Activated CD8-positive, alpha-beta T cell treated with anti-CD3 and anti-CD28 coated beads, Interleukin-2, amount 10 ng/mL, durations not matched to agents 7 days and 5 days (primary cell): ENCODE results near the gene CHN2. TPM values are rescaled to one million over a fixed set of nuclear protein-coding genes. Genes with fewer than 3 reads are reported as not detected.

Source experiments
- ATAC-seq: fragments of 150-1000 bp; cut with Tn5 transposase; one replicate; pipeline ENCODE4 v1.10.0; 2021; ENCODE audit warnings: moderate library complexity
- CTCF ChIA-PET: fragments of 350-600 bp; sonication (Branson Sonifier 250); formaldehyde crosslinking; loops from one replicate; lab custom pipeline; 2021; ENCODE audit warnings: antibody characterized with exemption; lab: Charles Lee
- POLR2A ChIA-PET: fragments of 350-600 bp; sonication (Branson Sonifier 250); formaldehyde crosslinking; loops from one replicate; lab custom pipeline; 2021; ENCODE audit warnings: antibody characterized with exemption; lab: Charles Lee
- DNase-seq: peaks from one replicate; pipeline ENCODE4 v3.0.0-alpha.2; 2020
- H3K27ac Mint-ChIP-seq: one replicate; pipeline ENCODE4 v1.8.0; 2021; ENCODE audit warnings: mild to moderate bottlenecking, mixed read lengths
- H3K27me3 Mint-ChIP-seq: one replicate; pipeline ENCODE4 v1.8.0; 2021; ENCODE audit warnings: low read depth, mixed read lengths
- H3K36me3 Mint-ChIP-seq: one replicate; pipeline ENCODE4 v1.8.0; 2021; ENCODE audit warnings: low read depth, mixed read lengths
- H3K4me1 Mint-ChIP-seq: one replicate; pipeline ENCODE4 v1.8.0; 2021; ENCODE audit warnings: low read depth, mixed read lengths
- H3K4me3 Mint-ChIP-seq: one replicate; pipeline ENCODE4 v1.8.0; 2021; ENCODE audit warnings: mild to moderate bottlenecking, mixed read lengths
- H3K9me3 Mint-ChIP-seq: one replicate; pipeline ENCODE4 v1.8.0; 2022; ENCODE audit warnings: mixed read lengths; ENCODE audit not compliant: insufficient read depth
- total RNA-seq, 2 experiments: library from RNA; stranded (reverse); gene quantifications; one replicate each; pipeline ENCODE4 v1.2.3, GENCODE V29; 2021

CHN2 gene
- total RNA-seq, 2 experiments from 2014 or later: 8.7 to 9.2 TPM

DNA sequence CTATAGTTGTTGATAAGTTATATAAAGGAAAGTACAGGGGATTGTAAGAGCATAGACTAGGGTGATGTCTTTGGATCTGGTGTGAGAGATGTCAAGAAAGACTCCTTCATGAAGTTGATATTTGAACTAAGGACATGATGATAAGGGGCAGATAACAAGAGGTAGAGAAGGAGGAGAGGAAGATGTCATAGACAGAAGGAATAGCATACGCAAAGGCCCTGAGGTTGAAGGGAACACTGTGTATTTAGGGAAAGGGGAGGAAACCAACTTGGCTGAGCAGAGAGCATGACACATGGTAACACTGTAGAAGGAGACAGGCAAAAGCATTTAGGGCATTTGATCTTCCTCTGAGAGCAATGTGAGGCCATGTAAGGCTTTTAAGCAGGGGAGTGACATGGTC, 170.8 kb downstream of the CHN2 start:
- Mint-ChIP-seq H3K27ac (no peak overlapping the region), H3K27me3 (peaks cover 6% of the 10 kb centered on the region), H3K36me3 (no peaks in the 10 kb centered on the region), H3K9me3 (no peaks in the 10 kb centered on the region), H3K4me1 (no peaks in the 10 kb centered on the region), H3K4me3 (no peak overlapping the region)
- DNase-seq (no peak), ATAC-seq (no peak)
- ChIA-PET CTCF (no interaction called here), POLR2A (no interaction called here)

DNA sequence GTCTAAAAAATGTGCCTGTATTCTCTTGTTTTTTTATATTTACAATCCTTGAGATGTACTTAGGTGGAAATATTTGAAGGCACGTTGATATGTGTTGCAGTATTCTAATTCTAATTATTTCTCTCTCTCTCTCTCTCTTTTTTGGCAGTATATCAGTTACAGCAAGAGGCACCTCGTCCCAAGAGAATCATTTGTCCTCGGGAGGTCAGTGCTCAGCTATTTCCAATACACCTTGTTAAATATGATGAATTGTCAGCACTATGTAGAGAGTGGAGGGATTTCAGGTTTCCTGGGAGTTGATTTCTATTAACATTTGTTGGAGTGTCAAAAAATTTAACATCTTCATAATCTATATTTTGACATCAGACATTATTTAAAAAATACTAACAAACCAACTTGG, 173.2 kb downstream of the CHN2 start:
- Mint-ChIP-seq H3K27me3 (peaks cover 2% of the 10 kb centered on the region), H3K27ac (no peak overlapping the region), H3K4me1 (no peaks in the 10 kb centered on the region), H3K36me3 (no peaks in the 10 kb centered on the region), H3K4me3 (no peak overlapping the region), H3K9me3 (no peaks in the 10 kb centered on the region)
- ChIA-PET POLR2A (no interaction called here), CTCF (no interaction called here)
- DNase-seq: no peak
- ATAC-seq: no peak

GRCh38 chr7:29369909-29370488, 175.4 kb downstream of the CHN2 start:
- Mint-ChIP-seq H3K4me3 (no peak overlapping the region), H3K27ac (no peak overlapping the region), H3K27me3 (peaks cover 2% of the 10 kb centered on the region), H3K36me3 (no peaks in the 10 kb centered on the region), H3K9me3 (no peaks in the 10 kb centered on the region), H3K4me1 (no peaks in the 10 kb centered on the region)
- ChIA-PET POLR2A (no interaction called here), CTCF (interaction anchor here (1.3 kb wide), 1 partner anchor 10 kb away, joined by 3 read pairs; no protein-coding TSS in a partner anchor)
- DNase-seq (no peak), ATAC-seq (no peak)

GRCh38 chr7:29370531-29371314, 176.1 kb downstream of the CHN2 start:
- CTCF ChIA-PET: interaction anchor here (1.3 kb wide), 1 partner anchor 11 kb away, joined by 3 read pairs; no protein-coding TSS in a partner anchor
- H3K27me3 Mint-ChIP-seq: peaks cover 2% of the 10 kb centered on the region
- POLR2A ChIA-PET: no interaction called here
- no peaks in the 10 kb centered on the region for H3K4me1 Mint-ChIP-seq
- H3K36me3 Mint-ChIP-seq: no peaks in the 10 kb centered on the region
- no peak overlapping the region for H3K27ac Mint-ChIP-seq
- no peak overlapping the region for H3K4me3 Mint-ChIP-seq
- no peak for ATAC-seq
- H3K9me3 Mint-ChIP-seq: no peaks in the 10 kb centered on the region
- DNase-seq: no peak

DNA sequence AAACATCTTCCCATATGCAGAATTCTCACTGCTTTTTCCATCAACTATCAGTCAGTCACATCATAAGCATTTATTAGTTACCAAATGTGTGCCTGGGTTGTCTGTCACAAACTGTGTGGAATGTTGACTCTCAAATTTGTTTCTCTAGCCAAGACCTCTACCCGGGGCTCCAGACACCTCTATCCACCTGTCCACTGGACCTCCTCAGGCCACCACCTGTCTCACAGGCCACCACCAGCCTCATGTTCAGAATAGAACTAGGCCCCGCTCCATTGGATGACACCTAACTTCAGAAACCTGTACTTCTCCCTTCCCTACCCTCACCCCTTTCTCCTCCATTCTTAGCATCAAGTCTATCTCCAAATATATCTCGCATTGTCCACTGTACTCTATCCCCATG, 176.9 kb downstream of the CHN2 start:
- no peak for ATAC-seq
- no peaks in the 10 kb centered on the region for H3K4me1 Mint-ChIP-seq
- ChIA-PET POLR2A (no interaction called here), CTCF (no interaction called here)
- peaks cover 2% of the 10 kb centered on the region for H3K27me3 Mint-ChIP-seq
- no peak overlapping the region for H3K27ac Mint-ChIP-seq
- no peaks in the 10 kb centered on the region for H3K9me3 Mint-ChIP-seq
- no peaks in the 10 kb centered on the region for H3K36me3 Mint-ChIP-seq
- no peak overlapping the region for H3K4me3 Mint-ChIP-seq
- DNase-seq: no peak

DNA sequence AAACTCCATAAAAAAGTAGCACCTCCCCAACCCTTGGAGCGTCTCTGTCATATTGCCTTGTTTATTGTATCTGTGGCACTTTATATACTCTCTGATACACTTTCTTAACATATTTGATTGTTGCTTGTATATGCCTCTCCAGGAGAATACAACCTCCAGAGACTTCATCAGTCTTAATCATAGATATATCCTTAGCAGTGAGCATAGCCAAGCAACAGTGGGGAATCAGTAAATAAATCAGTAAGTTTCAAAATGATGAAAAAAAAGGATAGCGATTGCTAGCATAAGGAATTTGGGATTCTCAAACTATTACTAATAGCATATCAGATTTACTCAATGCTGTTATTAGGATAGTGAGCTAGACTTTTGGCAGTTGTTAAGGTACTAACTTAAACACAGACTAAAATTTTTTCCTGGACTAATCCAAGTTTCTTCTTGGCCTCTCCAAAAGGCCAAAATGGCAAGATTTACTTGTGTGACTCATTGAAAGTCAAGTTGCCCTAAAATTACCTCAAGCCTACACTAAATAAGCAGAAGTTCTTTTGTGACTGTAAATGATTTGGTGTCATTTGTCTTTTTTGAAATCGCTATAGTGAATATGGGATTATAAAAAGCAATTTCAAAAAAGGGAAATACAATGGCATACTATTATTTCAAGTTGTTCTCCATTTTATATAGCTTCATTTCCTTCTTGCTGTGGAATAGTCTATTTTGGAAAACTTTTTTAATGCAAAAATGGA, 177.9 kb downstream of the CHN2 start:
- ChIA-PET POLR2A (no interaction called here), CTCF (no interaction called here)
- Mint-ChIP-seq H3K4me1 (no peaks in the 10 kb centered on the region), H3K27ac (no peak overlapping the region), H3K36me3 (no peaks in the 10 kb centered on the region), H3K9me3 (no peaks in the 10 kb centered on the region), H3K4me3 (no peak overlapping the region), H3K27me3 (no peaks in the 10 kb centered on the region)
- ATAC-seq (no peak), DNase-seq (no peak)

GRCh38 chr7:29375641-29376562, 181.3 kb downstream of the CHN2 start:
- ATAC-seq (no peak), DNase-seq (no peak)
- H3K27ac Mint-ChIP-seq: no peak overlapping the region
- H3K27me3 Mint-ChIP-seq: no peaks in the 10 kb centered on the region
- ChIA-PET POLR2A (no interaction called here), CTCF (no interaction called here)
- H3K4me1 Mint-ChIP-seq: no peaks in the 10 kb centered on the region
- H3K9me3 Mint-ChIP-seq: no peaks in the 10 kb centered on the region
- no peaks in the 10 kb centered on the region for H3K36me3 Mint-ChIP-seq
- H3K4me3 Mint-ChIP-seq: no peak overlapping the region

GRCh38 chr7:29377718-29378117, 183.1 kb downstream of the CHN2 start:
- H3K9me3 Mint-ChIP-seq: no peaks in the 10 kb centered on the region
- DNase-seq (no peak), ATAC-seq (no peak)
- ChIA-PET CTCF (interaction anchor here (0.7 kb wide), 1 partner anchor 188 kb away, joined by 3 read pairs; no protein-coding TSS in a partner anchor), POLR2A (no interaction called here)
- H3K4me3 Mint-ChIP-seq: no peak overlapping the region
- no peak overlapping the region for H3K27ac Mint-ChIP-seq
- H3K27me3 Mint-ChIP-seq: no peaks in the 10 kb centered on the region
- H3K36me3 Mint-ChIP-seq: no peaks in the 10 kb centered on the region
- no peaks in the 10 kb centered on the region for H3K4me1 Mint-ChIP-seq

- ChIA-PET CTCF (interaction anchor here (1.2 kb wide), 1 partner anchor 423 kb away, joined by 3 read pairs; no protein-coding TSS in a partner anchor), POLR2A (no interaction called here)
- Mint-ChIP-seq H3K4me3 (no peak overlapping the region), H3K27me3 (no peaks in the 10 kb centered on the region), H3K4me1 (no peaks in the 10 kb centered on the region), H3K9me3 (no peaks in the 10 kb centered on the region), H3K36me3 (no peaks in the 10 kb centered on the region), H3K27ac (no peak overlapping the region)
- DNase-seq (no peak), ATAC-seq (no peak)
Observed at GRCh38 chr7:29379551-29379950, 185.0 kb downstream of the CHN2 start.

DNA sequence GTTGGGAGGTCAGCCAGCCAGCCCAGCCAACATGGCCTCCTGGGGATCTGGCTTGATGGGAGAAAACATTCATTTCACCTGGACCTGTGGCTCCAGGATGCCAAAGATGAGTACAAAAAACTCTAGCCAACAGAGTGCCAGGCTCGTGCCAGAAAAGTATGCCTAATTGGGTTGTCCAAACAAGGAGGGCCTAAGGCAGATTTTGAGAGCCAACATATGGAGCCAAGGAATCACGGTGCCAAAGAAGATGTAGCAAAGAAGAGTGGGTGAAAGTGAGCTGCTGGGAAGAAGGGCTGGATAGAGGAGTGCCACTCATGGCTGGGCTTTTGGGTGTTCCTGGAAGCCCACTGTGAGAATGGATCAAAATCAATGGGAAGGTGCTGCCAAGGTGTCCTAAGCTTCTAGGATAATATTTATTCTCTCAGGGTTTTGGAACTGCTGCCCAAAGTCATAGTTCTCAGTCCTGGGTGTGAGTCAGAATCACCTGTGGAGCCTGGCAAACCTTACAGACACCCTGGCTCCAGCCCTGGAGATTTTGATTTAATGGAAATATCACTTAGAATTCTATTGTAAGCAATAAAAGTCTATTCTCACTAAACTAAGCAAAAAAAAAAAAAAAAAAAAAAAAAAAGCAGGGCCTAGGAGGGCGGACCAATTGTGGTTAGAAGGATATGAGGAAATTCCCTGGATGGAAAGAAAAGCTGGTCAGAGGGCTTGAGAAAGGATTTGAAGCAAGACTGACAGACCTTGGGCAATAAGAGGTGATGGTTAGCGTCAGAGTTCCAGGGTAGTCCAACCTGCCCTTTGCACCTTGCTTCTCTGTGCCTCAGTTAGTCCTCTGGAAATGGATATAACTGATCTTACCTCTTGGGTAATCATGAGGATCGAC, 186.9 kb downstream of the CHN2 start:
- ChIA-PET CTCF (no interaction called here), POLR2A (no interaction called here)
- no peaks in the 10 kb centered on the region for H3K36me3 Mint-ChIP-seq
- no peaks in the 10 kb centered on the region for H3K4me1 Mint-ChIP-seq
- DNase-seq (no peak), ATAC-seq (no peak)
- H3K27ac Mint-ChIP-seq: no peak overlapping the region
- H3K4me3 Mint-ChIP-seq: no peak overlapping the region
- H3K9me3 Mint-ChIP-seq: no peaks in the 10 kb centered on the region
- no peaks in the 10 kb centered on the region for H3K27me3 Mint-ChIP-seq

- H3K4me1 Mint-ChIP-seq: no peaks in the 10 kb centered on the region
- CTCF ChIA-PET: no interaction called here
Observed at GRCh38 chr7:29384277-29384676, 189.7 kb downstream of the CHN2 start.

More at GRCh38 chr7:29384277-29384676, 189.7 kb downstream of the CHN2 start:
- Mint-ChIP-seq H3K27me3 (no peaks in the 10 kb centered on the region), H3K27ac (no peak overlapping the region), H3K9me3 (no peaks in the 10 kb centered on the region), H3K36me3 (no peaks in the 10 kb centered on the region), H3K4me3 (no peak overlapping the region)
- POLR2A ChIA-PET: no interaction called here
- ATAC-seq (no peak), DNase-seq (no peak)
